SK-N-SH treated with all-trans-retinoic acid at 6 μM for 48 hours (cell line): ENCODE measurements around the gene ACTBL2.

Experiments used
- ATAC-seq: fragments of 200-7000 bp; cut with Tn5 transposase; 3 replicates; pipeline ENCODE4 v1.9.1; 2020; ENCODE audit warnings: mild to moderate bottlenecking, moderate library complexity
- ARNTL ChIP-seq: fragments of 450-650 bp; formaldehyde crosslinking; IDR thresholded peaks from 2 replicates; pipeline ENCODE4 v1.5.0; 2020; ENCODE audit warnings: low read depth, mild to moderate bottlenecking, moderate library complexity, borderline replicate concordance
- BACH2 ChIP-seq: fragments of 250-450 bp; sonication (Bioruptor Pico); IDR thresholded peaks from 2 replicates; pipeline ENCODE4 v1.9.0; 2021; ENCODE audit warnings: mild to moderate bottlenecking, borderline replicate concordance
- CSDC2 ChIP-seq: fragments of 250-450 bp; sonication (Bioruptor Pico); IDR thresholded peaks from 2 replicates; pipeline ENCODE4 v1.5.0; 2020; ENCODE audit warnings: mild to moderate bottlenecking, moderate library complexity
- ESRRG ChIP-seq: fragments of 250-450 bp; sonication (Bioruptor Pico); IDR thresholded peaks from 2 replicates; pipeline ENCODE4 v1.6.1; 2021; ENCODE audit warnings: mild to moderate bottlenecking
- GLIS3 ChIP-seq: fragments of 250-450 bp; sonication (Bioruptor Pico); IDR thresholded peaks from 2 replicates; pipeline ENCODE4 v1.5.0; 2020; ENCODE audit warnings: mild to moderate bottlenecking, moderate library complexity
- ISL1 ChIP-seq: fragments of 250-450 bp; sonication (Bioruptor Pico); IDR thresholded peaks from 2 replicates; pipeline ENCODE4 v2.1.2; 2022; ENCODE audit warnings: mild to moderate bottlenecking, moderate library complexity
- OSR1 ChIP-seq: fragments of 250-450 bp; sonication (Bioruptor Pico); IDR thresholded peaks from 2 replicates; pipeline ENCODE4 v1.8.0; 2022; ENCODE audit warnings: moderate library complexity, mild to moderate bottlenecking, inconsistent platforms
- RARB ChIP-seq: fragments of 250-450 bp; sonication (Bioruptor Pico); IDR thresholded peaks from 2 replicates; pipeline ENCODE4 v1.8.0; 2021; ENCODE audit warnings: mild to moderate bottlenecking, moderate library complexity
- SNAI2 ChIP-seq: fragments of 250-450 bp; sonication (Bioruptor Pico); IDR thresholded peaks from 2 replicates; pipeline ENCODE4 v1.5.0; 2020; ENCODE audit warnings: mild to moderate bottlenecking, moderate library complexity
- TCF4 ChIP-seq: fragments of 250-450 bp; sonication (Bioruptor Pico); IDR thresholded peaks from 2 replicates; pipeline ENCODE4 v1.8.0; 2021; ENCODE audit warnings: mild to moderate bottlenecking, moderate library complexity, borderline replicate concordance
- ZC3H10 ChIP-seq: fragments of 250-450 bp; sonication (Bioruptor Pico); IDR thresholded peaks from 2 replicates; pipeline ENCODE4 v1.5.1; 2021; ENCODE audit warnings: mild to moderate bottlenecking, moderate library complexity
- ZFP3 ChIP-seq: fragments of 250-450 bp; sonication (Bioruptor Pico); IDR thresholded peaks from 2 replicates; pipeline ENCODE4 v1.5.0; 2020; ENCODE audit warnings: mild to moderate bottlenecking, moderate library complexity
- ZFP30 ChIP-seq: fragments of 450-650 bp; formaldehyde crosslinking; IDR thresholded peaks from 2 replicates; pipeline ENCODE4 v1.5.0; 2022; ENCODE audit warnings: mild to moderate bottlenecking, moderate library complexity
- ZNF565 ChIP-seq: fragments of 450-650 bp; formaldehyde crosslinking; conservative IDR thresholded peaks from 2 replicates; pipeline ENCODE4 v1.5.0; 2020; ENCODE audit warnings: low read depth, mild to moderate bottlenecking, moderate library complexity
- ZNF70 ChIP-seq: fragments of 450-650 bp; formaldehyde crosslinking; IDR thresholded peaks from 2 replicates; pipeline ENCODE4 v1.5.0; 2020; ENCODE audit warnings: mild to moderate bottlenecking, moderate library complexity
- ZNF8 ChIP-seq: fragments of 450-650 bp; formaldehyde crosslinking; IDR thresholded peaks from 2 replicates; pipeline ENCODE4 v1.5.0; 2020; ENCODE audit warnings: mild to moderate bottlenecking, moderate library complexity
- TF ChIP-seq, protein P1 (sequence below): fragments of 250-450 bp; sonication (Bioruptor Pico); IDR thresholded peaks from 2 replicates; pipeline ENCODE4 v1.5.1; 2020; ENCODE audit warnings: low read depth, mild to moderate bottlenecking, moderate library complexity
- TF ChIP-seq, protein P2 (sequence below): fragments of 250-450 bp; sonication (Bioruptor Pico); IDR thresholded peaks from 2 replicates; pipeline ENCODE4 v1.5.1; 2021; ENCODE audit warnings: mild to moderate bottlenecking, moderate library complexity
- TF ChIP-seq, protein P3 (sequence below): fragments of 250-450 bp; sonication (Bioruptor Pico); IDR thresholded peaks from 2 replicates; pipeline ENCODE4 v1.5.0; 2020; ENCODE audit warnings: mild to moderate bottlenecking, moderate library complexity
- TF ChIP-seq, protein P4 (sequence below): fragments of 250-450 bp; sonication (Bioruptor Pico); IDR thresholded peaks from 2 replicates; pipeline ENCODE4 v1.8.0; 2021; ENCODE audit warnings: low read depth, mild to moderate bottlenecking, moderate library complexity, borderline replicate concordance

ACTBL2 gene

DNA sequence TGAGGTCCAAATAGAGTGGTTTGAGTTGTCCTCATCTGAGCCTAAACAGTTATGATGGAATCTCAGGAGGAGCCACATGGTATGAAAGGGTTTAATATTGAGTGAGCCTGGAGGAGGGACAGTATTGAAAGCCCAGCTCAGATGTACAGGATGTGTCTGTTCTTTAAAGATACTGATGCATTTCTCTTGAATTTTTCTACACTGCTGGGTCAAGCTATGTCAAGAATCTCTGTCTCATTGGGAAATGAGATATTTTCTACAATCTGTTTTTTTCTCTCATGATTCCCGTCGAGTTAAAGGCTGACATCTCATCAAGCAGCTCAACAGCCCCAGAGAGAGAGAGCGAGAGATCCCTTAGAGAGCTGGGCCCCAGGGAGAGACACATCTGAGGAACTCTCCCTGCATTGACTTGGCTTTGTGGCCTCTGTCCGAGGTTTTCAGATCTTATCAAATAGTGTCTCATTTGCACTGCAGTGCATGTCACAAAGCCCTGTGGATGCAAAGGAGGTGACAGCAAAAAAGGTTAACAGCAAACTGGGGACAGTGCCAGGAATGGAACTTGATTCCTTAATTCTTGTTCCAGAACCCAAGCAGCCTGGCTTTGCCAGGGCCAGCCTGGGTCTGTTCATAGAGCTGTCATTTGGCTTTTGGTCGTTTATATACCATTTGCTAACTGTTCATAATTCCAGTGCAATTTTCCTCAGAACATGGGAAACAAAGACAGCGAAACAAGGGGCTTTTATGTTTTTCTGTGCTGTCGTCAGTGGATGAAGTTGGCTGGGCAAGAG, 19.0 kb upstream of the ACTBL2 start:
- peak; percentile 67 for ATAC-seq
- TF ChIP-seq GLIS3 (no peak), ISL1 (CRISPR knock-in tag) (0 out of 2 replicates have a peak, but pooled peaks have one; percentile 7)

DNA sequence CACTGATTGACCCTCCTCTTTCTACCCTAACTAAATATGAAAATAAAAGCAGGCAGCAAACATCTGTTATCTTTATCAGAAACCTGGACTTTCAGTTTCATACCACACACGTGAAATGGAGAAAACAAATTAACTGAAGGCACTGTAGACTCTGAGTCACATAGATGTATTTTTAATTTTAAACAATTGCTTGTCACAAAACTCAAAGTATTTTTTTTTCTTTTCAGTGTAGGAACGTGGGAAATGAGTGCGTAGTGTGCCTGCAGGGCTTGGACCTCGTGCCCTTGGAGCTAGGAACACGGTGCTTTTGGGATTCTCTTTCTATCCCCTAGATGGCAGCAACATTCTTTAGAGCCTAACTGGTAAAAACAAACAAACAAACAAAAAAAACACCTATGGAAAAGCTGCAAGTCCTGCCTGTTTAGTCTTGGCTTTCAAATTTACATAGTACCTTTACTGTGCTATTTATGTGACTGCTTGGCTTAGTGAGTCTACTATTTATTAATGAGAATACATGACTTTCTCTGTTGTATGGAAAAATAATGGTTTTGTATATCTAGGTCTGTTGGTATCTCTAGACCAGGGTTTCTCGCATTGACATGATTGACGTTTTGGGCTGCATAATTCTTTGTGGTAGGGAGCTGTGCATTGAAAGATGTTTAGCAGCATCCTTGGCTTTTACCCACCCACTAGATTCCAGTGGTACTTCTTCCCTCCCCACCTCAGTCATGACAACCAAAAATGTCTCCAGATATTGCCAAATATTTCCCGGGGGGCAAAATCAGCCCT, 16.8 kb upstream of the ACTBL2 start:
- no peak for TF ChIP-seq ZFP30 (CRISPR knock-in tag)
- no peak for TF ChIP-seq RARB
- TF ChIP-seq CSDC2 (CRISPR knock-in tag) = peak; percentile 38; the same call in 1 of the 2 replicates
- TF ChIP-seq, protein P1, sequence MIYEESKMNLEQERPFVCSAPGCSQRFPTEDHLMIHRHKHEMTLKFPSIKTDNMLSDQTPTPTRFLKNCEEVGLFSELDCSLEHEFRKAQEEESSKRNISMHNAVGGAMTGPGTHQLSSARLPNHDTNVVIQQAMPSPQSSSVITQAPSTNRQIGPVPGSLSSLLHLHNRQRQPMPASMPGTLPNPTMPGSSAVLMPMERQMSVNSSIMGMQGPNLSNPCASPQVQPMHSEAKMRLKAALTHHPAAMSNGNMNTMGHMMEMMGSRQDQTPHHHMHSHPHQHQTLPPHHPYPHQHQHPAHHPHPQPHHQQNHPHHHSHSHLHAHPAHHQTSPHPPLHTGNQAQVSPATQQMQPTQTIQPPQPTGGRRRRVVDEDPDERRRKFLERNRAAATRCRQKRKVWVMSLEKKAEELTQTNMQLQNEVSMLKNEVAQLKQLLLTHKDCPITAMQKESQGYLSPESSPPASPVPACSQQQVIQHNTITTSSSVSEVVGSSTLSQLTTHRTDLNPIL = no peak
- TF ChIP-seq ZFP3 (CRISPR knock-in tag) = no peak
- TF ChIP-seq ARNTL (CRISPR knock-in tag) = no peak
- peak; percentile 30; the same call in 1 of the 2 replicates for TF ChIP-seq OSR1 (CRISPR knock-in tag)
- TF ChIP-seq, protein P2, sequence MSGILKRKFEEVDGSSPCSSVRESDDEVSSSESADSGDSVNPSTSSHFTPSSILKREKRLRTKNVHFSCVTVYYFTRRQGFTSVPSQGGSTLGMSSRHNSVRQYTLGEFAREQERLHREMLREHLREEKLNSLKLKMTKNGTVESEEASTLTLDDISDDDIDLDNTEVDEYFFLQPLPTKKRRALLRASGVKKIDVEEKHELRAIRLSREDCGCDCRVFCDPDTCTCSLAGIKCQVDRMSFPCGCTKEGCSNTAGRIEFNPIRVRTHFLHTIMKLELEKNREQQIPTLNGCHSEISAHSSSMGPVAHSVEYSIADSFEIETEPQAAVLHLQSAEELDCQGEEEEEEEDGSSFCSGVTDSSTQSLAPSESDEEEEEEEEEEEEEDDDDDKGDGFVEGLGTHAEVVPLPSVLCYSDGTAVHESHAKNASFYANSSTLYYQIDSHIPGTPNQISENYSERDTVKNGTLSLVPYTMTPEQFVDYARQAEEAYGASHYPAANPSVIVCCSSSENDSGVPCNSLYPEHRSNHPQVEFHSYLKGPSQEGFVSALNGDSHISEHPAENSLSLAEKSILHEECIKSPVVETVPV = no peak
- no peak for TF ChIP-seq TCF4 (CRISPR knock-in tag)
- TF ChIP-seq ESRRG (CRISPR knock-in tag) = no peak
- TF ChIP-seq ZNF565 (CRISPR knock-in tag) = no peak
- no peak for TF ChIP-seq GLIS3
- TF ChIP-seq ZC3H10 (CRISPR knock-in tag) = no peak
- no peak for TF ChIP-seq BACH2 (CRISPR knock-in tag)
- TF ChIP-seq ZNF70 (CRISPR knock-in tag) = no peak
- TF ChIP-seq, protein P3, sequence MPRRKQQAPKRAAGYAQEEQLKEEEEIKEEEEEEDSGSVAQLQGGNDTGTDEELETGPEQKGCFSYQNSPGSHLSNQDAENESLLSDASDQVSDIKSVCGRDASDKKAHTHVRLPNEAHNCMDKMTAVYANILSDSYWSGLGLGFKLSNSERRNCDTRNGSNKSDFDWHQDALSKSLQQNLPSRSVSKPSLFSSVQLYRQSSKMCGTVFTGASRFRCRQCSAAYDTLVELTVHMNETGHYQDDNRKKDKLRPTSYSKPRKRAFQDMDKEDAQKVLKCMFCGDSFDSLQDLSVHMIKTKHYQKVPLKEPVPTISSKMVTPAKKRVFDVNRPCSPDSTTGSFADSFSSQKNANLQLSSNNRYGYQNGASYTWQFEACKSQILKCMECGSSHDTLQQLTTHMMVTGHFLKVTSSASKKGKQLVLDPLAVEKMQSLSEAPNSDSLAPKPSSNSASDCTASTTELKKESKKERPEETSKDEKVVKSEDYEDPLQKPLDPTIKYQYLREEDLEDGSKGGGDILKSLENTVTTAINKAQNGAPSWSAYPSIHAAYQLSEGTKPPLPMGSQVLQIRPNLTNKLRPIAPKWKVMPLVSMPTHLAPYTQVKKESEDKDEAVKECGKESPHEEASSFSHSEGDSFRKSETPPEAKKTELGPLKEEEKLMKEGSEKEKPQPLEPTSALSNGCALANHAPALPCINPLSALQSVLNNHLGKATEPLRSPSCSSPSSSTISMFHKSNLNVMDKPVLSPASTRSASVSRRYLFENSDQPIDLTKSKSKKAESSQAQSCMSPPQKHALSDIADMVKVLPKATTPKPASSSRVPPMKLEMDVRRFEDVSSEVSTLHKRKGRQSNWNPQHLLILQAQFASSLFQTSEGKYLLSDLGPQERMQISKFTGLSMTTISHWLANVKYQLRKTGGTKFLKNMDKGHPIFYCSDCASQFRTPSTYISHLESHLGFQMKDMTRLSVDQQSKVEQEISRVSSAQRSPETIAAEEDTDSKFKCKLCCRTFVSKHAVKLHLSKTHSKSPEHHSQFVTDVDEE (CRISPR knock-in tag) = no peak
- no peak for TF ChIP-seq SNAI2 (CRISPR knock-in tag)
- ATAC-seq = no peak

DNA sequence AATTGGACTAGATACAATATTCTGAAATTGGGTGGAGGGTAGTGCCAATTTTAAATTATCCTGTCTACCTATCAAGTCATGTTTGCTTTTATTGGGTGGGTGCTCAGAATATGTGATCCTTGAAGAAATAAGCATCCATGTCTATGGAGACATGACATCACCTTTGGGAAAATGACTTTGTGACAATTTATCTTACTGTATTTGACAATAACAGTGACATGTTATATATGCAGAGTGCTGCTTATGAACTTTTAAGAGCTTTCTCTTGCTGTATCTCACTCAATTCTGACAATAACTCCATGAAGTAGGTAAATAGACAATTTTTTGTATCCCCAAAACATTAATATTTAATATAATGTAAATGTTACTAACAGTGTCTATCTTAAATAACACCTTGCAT, 15.1 kb upstream of the ACTBL2 start:
- ATAC-seq = no peak
- no peak for TF ChIP-seq GLIS3
- no peak for TF ChIP-seq TCF4 (CRISPR knock-in tag)
- no peak for TF ChIP-seq SNAI2 (CRISPR knock-in tag)
- TF ChIP-seq, all 23 proteins: peak for 0

DNA sequence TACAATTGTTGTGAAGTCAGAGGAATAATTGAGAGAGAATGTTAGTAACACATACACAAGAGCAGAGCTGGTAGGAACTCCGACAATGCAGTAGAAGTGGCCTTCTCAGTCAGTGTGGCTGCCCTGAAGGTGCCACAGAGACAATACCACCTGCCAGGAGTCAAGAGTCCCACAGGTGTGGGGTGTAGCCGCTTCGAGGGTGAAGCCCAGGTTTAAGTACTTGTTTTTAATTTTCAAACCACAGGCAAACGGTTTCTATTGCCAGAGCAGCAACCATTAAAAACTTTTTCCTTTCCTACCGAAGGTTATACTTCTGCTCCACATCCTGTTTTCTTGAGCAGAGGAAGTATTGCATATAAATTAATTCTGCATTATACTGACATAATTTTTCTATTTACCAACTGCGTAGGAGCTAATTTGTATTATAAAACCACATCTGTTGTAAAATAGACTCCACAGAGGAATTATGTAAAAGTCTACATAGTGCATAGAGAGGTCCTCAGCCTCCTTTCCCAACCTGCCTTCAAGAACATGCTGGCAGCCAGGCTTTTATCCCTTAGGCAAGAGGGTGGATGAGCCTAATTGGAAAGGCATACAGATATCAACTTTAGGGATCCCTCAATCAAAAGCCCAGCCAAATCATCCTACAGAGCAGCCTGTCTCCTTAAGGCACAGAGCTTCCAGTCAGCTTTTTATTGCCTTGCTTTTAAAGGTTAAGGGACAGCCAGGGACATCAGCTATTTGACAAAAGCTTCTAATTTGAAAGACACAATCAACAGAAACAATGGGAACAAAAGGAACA, 12.9 kb upstream of the ACTBL2 start:
- no peak for ATAC-seq
- no peak for TF ChIP-seq ARNTL (CRISPR knock-in tag)
- TF ChIP-seq, protein P4, sequence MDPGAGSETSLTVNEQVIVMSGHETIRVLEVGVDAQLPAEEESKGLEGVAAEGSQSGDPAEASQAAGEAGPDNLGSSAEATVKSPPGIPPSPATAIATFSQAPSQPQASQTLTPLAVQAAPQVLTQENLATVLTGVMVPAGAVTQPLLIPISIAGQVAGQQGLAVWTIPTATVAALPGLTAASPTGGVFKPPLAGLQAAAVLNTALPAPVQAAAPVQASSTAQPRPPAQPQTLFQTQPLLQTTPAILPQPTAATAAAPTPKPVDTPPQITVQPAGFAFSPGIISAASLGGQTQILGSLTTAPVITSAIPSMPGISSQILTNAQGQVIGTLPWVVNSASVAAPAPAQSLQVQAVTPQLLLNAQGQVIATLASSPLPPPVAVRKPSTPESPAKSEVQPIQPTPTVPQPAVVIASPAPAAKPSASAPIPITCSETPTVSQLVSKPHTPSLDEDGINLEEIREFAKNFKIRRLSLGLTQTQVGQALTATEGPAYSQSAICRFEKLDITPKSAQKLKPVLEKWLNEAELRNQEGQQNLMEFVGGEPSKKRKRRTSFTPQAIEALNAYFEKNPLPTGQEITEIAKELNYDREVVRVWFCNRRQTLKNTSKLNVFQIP = no peak
- no peak for TF ChIP-seq BACH2 (CRISPR knock-in tag)
- TF ChIP-seq GLIS3 = no peak
- TF ChIP-seq ZC3H10 (CRISPR knock-in tag) = no peak
- no peak for TF ChIP-seq ZFP30 (CRISPR knock-in tag)
- no peak for TF ChIP-seq ZNF8 (CRISPR knock-in tag)
- TF ChIP-seq, protein P2 = no peak
- no peak for TF ChIP-seq RARB
- no peak for TF ChIP-seq TCF4 (CRISPR knock-in tag)
- TF ChIP-seq ESRRG (CRISPR knock-in tag) = no peak
- no peak for TF ChIP-seq ZNF565 (CRISPR knock-in tag)
- TF ChIP-seq SNAI2 (CRISPR knock-in tag) = no peak
- TF ChIP-seq, protein P3 (CRISPR knock-in tag) = no peak
- no peak for TF ChIP-seq ISL1 (CRISPR knock-in tag)
